Measurements from ENCODE around the gene CXCL6.

Gene CXCL6

GRCh38 chr4:73869130-73870055, 32.9 kb downstream of the CXCL6 start, which contains the start of gene CXCL1:
Gene CXCL1, plus strand, starts transcription at chr4:73869393. Its CDS starts 78 bp downstream, at chr4:73869471.
- peak; percentile 13 for DNase-seq

- no peak for DNase-seq
These were observed 33.8 kb downstream of the CXCL6 start for GRCh38 chr4:73870260-73870659.

- DNase-seq: no peak
These were observed 34.3 kb downstream of the CXCL6 start for GRCh38 chr4:73870768-73871167.

GRCh38 chr4:73871511-73872310, 35.2 kb downstream of the CXCL6 start:
- DNase-seq: no peak

- DNase-seq: no peak
These were observed 36.0 kb downstream of the CXCL6 start for GRCh38 chr4:73872316-73873108.

GRCh38 chr4:73874386-73874785, 37.9 kb downstream of the CXCL6 start:
- DNase-seq: no peak

- no peak for DNase-seq
These were observed 38.9 kb downstream of the CXCL6 start for GRCh38 chr4:73875401-73875800.

- no peak for DNase-seq
These were observed 46.8 kb downstream of the CXCL6 start for GRCh38 chr4:73883306-73883705.

- DNase-seq: no peak
These were observed 49.2 kb downstream of the CXCL6 start for GRCh38 chr4:73885574-73886267.
